PC-9 (cell line): ENCODE measurements around the gene USP2. TPM values are rescaled to one million over a fixed set of nuclear protein-coding genes. Genes with fewer than 3 reads are reported as not detected.

Source experiments
- BruUV-seq: library from RNA; stranded (reverse); fragments of 400-500 nt; replicated peaks from 2 replicates; lab custom pipeline; 2021; lab: Mats Ljungman, UMichigan
- CTCF ChIA-PET: fragments of 300-600 bp; sonication (Branson Sonifier 250); formaldehyde crosslinking; loops from one replicate; lab custom pipeline; 2022; ENCODE audit warnings: antibody characterized with exemption; lab: Charles Lee
- POLR2A ChIA-PET: fragments of 300-600 bp; sonication (Branson Sonifier 250); formaldehyde crosslinking; loops from one replicate; lab custom pipeline; 2022; ENCODE audit warnings: antibody characterized with exemption; ENCODE audit not compliant: unreplicated experiment; lab: Charles Lee
- DNase-seq, 2 experiments: peaks; one replicate each; pipeline versions ENCODE4 v3.0.0 to v3.0.0-alpha.2; 2015 to 2022; ENCODE audit warnings: mixed read lengths in 1 of 2
- H2AFZ ChIP-seq: fragments of 200-600 bp; sonication (generic); 2 replicates; pipeline ENCODE4 v1.8.1; 2017; ENCODE audit warnings: antibody characterized with exemption
- H3F3A ChIP-seq: fragments of 200-600 bp; sonication (generic); 2 replicates; pipeline ENCODE4 v1.8.1; 2017; ENCODE audit warnings: antibody characterized with exemption, mild to moderate bottlenecking, low read depth; ENCODE audit not compliant: insufficient read depth
- H3K27ac ChIP-seq: fragments of 200-600 bp; sonication (generic); 2 replicates; pipeline ENCODE4 v1.6.1; 2016; ENCODE audit warnings: mixed run types
- H3K27me3 ChIP-seq: fragments of 200-600 bp; sonication (generic); 2 replicates; pipeline ENCODE4 v1.6.1; 2016; ENCODE audit warnings: low read depth, mixed run types; ENCODE audit not compliant: insufficient read depth
- H3K36me3 ChIP-seq: fragments of 200-600 bp; sonication (generic); 2 replicates; pipeline ENCODE4 v1.6.1; 2016; ENCODE audit warnings: low read depth, mixed run types
- H3K4me1 ChIP-seq: fragments of 200-600 bp; sonication (generic); replicated peaks from 2 replicates; pipeline ENCODE4 v1.6.1; 2016; ENCODE audit warnings: mixed run types; ENCODE audit not compliant: insufficient read depth
- H3K4me2 ChIP-seq: fragments of 200-600 bp; sonication (generic); 2 replicates; pipeline ENCODE4 v1.6.1; 2017; ENCODE audit warnings: mixed run types
- H3K4me3 ChIP-seq: fragments of 200-600 bp; sonication (generic); 2 replicates; pipeline ENCODE4 v1.6.1; 2016; ENCODE audit warnings: mixed run types
- H3K79me2 ChIP-seq: fragments of 200-600 bp; sonication (generic); 2 replicates; pipeline ENCODE4 v1.6.1; 2017; ENCODE audit warnings: low read depth, mixed run types
- H3K9me2 ChIP-seq: fragments of 200-600 bp; sonication (generic); 2 replicates; pipeline ENCODE4 v1.8.1; 2017; ENCODE audit warnings: mild to moderate bottlenecking; ENCODE audit not compliant: insufficient read depth
- H3K9me3 ChIP-seq: fragments of 200-600 bp; sonication (generic); 2 replicates; pipeline ENCODE4 v1.8.1; 2016; ENCODE audit warnings: low read depth; ENCODE audit not compliant: insufficient read depth
- H4K20me1 ChIP-seq: fragments of 200-600 bp; sonication (generic); 2 replicates; pipeline ENCODE4 v1.8.1; 2017; ENCODE audit not compliant: insufficient read depth
- CTCF ChIP-seq: fragments of 200-600 bp; sonication (generic); conservative IDR thresholded peaks from 2 replicates; pipeline ENCODE4 v1.6.1; 2017; ENCODE audit warnings: mixed run types, antibody characterized with exemption, mild to moderate bottlenecking, moderate library complexity
- EZH2 ChIP-seq: fragments of 200-600 bp; sonication (generic); IDR thresholded peaks from 2 replicates; pipeline ENCODE4 v1.8.0; 2017; ENCODE audit warnings: antibody characterized with exemption, low read depth
- intact Hi-C: fragments of 100-400 bp; cut with micrococcal nuclease; formaldehyde crosslinking; loops from one replicate; pipeline ENCODE4 v1.10.0; 2022; ENCODE audit not compliant: unreplicated experiment
- total RNA-seq: library from RNA; stranded (reverse); gene quantifications from 2 replicates; pipeline ENCODE4 v1.2.3, GENCODE V29; 2021

Gene USP2
- total RNA-seq, 1 experiment from 2014 or later = 2.1 TPM

DNA sequence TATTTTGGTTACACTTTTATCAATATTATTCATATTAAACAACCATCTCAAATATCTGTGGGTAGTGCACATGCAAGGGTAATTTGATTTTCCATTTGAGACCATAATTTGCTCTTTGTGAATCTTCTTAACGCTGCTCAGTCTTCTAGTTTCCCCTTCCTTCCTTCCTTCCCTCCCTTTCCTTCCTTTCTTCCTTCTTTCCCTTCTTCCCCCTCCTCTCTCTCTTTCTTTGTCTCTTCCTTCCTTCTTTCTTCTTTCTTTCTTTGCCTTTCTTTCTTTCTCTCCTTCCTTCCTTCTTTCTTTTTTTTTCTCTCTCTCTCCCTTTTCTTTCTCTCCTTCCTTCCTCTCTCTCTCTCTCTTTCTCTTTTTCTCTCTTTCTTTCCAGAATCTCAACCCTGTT lies 51.3 kb downstream of the USP2 start:
- TF ChIP-seq EZH2 = no peak
- no peak for TF ChIP-seq CTCF
- H3K27me3 ChIP-seq = no peaks in the 10 kb centered on the region
- ChIA-PET CTCF (no interaction called here), POLR2A (no interaction called here)
- no TSS peak for BruUV-seq
- peaks cover 6% of the 10 kb centered on the region for H3K79me2 ChIP-seq
- H3K36me3 ChIP-seq = no peaks in the 10 kb centered on the region
- H4K20me1 ChIP-seq = no peaks in the 10 kb centered on the region
- H3K27ac ChIP-seq = no peak overlapping the region
- peaks cover 4% of the 10 kb centered on the region for H3K4me1 ChIP-seq
- no peak for DNase-seq
- no peak overlapping the region for H3K4me2 ChIP-seq
- intact Hi-C loops = no loop called here
- no peak overlapping the region for H2AFZ ChIP-seq
- no peaks in the 10 kb centered on the region for H3F3A ChIP-seq
- no peaks in the 10 kb centered on the region for H3K9me3 ChIP-seq
- no peak overlapping the region for H3K4me3 ChIP-seq
- H3K9me2 ChIP-seq = no peaks in the 10 kb centered on the region

DNA sequence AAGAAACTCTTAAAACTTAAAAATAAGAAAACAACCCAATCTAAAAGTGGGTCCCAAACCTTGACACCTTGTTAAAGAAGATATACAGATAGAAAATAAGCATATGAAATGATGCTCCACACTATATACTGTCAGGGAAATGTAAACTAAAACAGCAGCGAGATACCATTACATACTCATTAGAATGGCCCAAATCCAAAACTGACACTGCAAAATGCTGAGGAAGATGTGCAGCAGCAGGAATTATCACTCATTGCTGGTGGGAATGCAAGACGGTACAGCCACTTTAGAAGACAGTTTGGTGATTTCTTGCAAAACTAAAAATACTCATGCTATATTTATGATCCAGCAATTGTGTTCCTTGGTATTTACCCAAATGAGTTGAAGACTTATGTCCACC lies 52.2 kb downstream of the USP2 start:
- Histone ChIP-seq H2AFZ (no peak overlapping the region), H3K27me3 (no peaks in the 10 kb centered on the region), H3K4me1 (no peaks in the 10 kb centered on the region), H3K4me2 (no peak overlapping the region), H3K27ac (no peak overlapping the region), H3K36me3 (no peaks in the 10 kb centered on the region), H4K20me1 (no peaks in the 10 kb centered on the region), H3F3A (no peaks in the 10 kb centered on the region), H3K9me2 (no peaks in the 10 kb centered on the region), H3K9me3 (no peaks in the 10 kb centered on the region), H3K4me3 (no peak overlapping the region), H3K79me2 (no peaks in the 10 kb centered on the region)
- TF ChIP-seq EZH2 (no peak), CTCF (no peak)
- ChIA-PET CTCF (interaction anchor here (0.7 kb wide), 1 partner anchor 10 kb away, joined by 8 read pairs; no protein-coding TSS in a partner anchor), POLR2A (no interaction called here)
- no TSS peak for BruUV-seq
- no peak for DNase-seq
- intact Hi-C loops = no loop called here

GRCh38 chr11:119324189-119324588 lies 57.3 kb downstream of the USP2 start:
- H3K9me2 ChIP-seq = no peaks in the 10 kb centered on the region
- H4K20me1 ChIP-seq = no peaks in the 10 kb centered on the region
- no peak overlapping the region for H3K4me2 ChIP-seq
- no TSS peak for BruUV-seq
- peaks cover 16% of the 10 kb centered on the region; the same call in 1 of the 2 replicates for H3K4me1 ChIP-seq
- H3F3A ChIP-seq = peaks cover 17% of the 10 kb centered on the region; the same call in 1 of the 2 replicates
- ChIA-PET CTCF (interaction anchor here (0.6 to 1.3 kb wide), 3 partner anchors 30 to 180 kb away, joined by 3 to 5 read pairs (median 3); no protein-coding TSS in a partner anchor), POLR2A (no interaction called here)
- no peak overlapping the region for H3K4me3 ChIP-seq
- no peak overlapping the region for H2AFZ ChIP-seq
- H3K27ac ChIP-seq = no peak overlapping the region
- H3K79me2 ChIP-seq = no peaks in the 10 kb centered on the region
- TF ChIP-seq CTCF = no peak
- no peak for TF ChIP-seq EZH2
- no peak for DNase-seq
- H3K9me3 ChIP-seq = no peaks in the 10 kb centered on the region
- H3K36me3 ChIP-seq = no peaks in the 10 kb centered on the region
- intact Hi-C loops = loop anchor here (5.0 kb wide), 1 partner anchor 307 kb away; the partner anchor contains the start of genes RPS25 and TRAPPC4
- H3K27me3 ChIP-seq = no peaks in the 10 kb centered on the region
